CD1c-positive myeloid dendritic cell (primary cell): ENCODE results near the gene ATF4.

Experiments
- DNase-seq: peaks from one replicate; pipeline ENCODE4 v3.0.0-alpha.2; 2016; ENCODE audit errors: extremely low spot score

Gene ATF4

DNA sequence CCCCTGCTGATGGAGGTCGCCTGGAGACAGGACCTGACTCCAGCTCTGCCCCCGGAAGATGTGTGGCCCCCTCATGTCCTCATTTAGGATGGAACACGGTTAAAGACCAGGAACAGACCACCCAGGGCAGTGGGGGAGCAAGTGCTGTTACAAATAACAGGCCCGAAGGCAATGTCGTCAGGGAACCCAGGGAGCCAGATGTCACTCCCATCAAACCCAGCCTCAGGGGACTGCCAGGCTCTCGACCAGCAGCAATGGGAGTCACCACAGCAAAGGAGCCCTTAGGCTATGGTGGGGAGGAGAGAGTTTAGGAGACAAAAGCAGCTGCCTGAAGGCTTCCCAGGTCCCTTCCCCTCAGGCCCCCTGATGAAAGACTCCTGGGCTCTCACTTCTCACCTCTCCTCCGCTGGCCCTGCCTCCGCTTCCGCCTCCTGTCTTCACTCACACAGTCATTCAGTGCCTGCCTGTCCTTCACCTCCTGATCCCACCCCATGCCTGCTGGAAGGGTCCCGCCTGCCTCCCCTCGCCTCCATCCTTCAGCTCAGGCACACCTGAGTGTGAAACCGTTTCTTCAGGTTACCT is 7.8 kb downstream of the ATF4 start:
- DNase-seq, result no peak

DNA sequence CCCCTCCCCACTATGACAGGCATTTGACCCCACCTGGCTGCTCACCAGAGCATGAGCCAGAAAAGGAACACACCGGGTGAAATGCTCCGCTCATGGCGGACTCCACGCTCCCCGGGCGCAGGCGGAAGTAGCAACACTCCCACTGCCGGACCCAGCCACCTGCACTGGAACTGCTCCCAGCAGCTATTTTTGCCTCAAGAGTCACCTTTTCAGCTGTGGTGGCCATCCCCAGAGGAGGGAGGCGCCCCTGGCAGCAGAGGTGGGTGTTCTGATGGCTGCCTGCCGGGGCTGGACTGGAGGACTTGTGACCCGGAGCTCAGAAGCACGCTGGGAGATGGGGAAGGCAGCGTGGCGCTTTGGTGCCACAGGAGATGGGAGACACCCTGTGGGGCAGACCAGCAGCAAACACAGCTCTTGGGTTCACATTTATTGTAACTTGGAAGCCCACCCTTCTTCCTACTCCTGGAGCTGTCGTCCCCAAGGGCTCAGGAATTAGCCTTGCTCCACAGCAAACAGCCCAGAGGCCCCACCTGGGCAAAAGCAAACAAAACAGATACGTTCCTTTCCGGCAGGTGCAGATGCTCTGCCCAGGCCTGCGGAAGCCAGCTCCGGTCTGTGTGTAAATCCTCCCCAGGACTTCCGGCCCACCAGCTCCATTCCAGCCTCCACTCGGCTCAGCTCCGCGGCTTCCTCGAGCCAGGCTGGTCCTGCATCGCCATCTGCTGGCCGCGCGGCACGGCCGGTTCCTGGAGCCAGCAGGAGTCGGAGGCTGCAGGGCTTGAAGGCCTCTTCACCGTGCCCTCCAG is 8.5 kb downstream of the ATF4 start:
- DNase-seq, result peak; percentile 94

DNA sequence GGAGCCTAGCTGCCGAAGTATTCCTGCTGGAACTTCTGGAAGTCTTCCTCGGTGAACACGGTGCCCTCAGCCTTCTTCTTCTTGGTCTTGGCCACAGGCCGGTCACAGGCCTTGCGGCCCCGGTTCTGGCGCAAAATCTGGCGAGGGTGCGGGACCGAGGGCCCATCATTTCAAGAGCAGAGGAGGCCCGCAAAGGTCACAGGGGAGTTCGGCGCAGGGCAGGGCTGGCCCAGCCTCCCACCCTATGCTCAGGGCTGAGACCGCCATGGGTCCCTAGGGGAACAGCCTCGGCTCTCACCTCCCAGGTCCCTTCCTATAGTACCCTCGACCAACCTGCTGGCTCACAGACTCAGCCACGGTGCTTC is 9.1 kb downstream of the ATF4 start:
- DNase-seq, result no peak

DNA sequence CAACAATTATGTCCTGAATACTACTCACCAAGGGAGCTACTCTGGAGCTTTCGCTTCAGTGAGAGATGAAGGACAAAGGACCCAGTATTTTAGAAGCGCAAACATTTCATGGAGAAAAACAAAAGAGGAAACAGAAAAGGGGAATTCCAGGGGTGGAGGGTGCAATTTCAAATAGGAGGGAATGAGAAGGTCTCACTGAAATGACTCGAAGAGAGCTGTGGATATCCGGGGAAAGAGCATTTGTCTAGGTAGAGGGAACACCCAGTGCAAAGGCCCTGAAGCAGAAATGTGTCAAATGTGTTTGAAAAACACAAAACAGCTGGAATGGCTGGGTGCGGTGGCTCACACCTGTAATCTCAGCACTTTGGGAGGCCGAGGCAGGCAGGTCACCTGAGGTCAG is 9.8 kb downstream of the ATF4 start:
- peak; percentile 56 for DNase-seq

DNA sequence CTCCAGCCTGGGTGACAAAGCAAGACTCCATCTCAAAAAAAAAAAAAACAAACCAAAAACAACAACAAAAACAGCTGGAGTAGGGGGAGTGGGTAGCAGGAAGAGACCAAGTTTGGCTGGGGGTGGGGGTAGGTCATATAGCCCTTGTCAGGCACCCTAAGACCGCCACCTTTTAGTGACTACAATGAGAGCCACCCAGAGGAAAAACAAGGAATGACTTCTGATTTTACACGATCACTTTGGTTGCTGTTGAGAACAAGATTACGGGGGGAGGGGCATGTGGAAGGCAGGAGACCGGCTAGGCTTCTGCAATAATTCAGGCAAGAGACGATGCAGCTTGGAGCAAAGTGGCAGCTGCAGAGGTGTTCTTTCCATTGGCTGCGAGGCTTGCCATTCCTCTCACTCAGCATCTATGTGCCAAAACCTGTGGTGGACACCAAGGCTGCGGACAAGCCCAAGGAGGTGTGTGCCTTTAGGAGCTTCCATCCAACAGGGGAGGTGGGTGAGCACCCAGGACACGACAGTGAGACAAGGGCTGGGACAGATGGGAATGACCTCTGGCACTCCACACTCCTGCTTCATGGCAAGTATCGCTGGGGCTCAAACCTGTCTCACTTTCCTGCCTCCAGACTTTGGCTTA is 10.4 kb downstream of the ATF4 start:
- DNase-seq, result peak; percentile 54

DNA sequence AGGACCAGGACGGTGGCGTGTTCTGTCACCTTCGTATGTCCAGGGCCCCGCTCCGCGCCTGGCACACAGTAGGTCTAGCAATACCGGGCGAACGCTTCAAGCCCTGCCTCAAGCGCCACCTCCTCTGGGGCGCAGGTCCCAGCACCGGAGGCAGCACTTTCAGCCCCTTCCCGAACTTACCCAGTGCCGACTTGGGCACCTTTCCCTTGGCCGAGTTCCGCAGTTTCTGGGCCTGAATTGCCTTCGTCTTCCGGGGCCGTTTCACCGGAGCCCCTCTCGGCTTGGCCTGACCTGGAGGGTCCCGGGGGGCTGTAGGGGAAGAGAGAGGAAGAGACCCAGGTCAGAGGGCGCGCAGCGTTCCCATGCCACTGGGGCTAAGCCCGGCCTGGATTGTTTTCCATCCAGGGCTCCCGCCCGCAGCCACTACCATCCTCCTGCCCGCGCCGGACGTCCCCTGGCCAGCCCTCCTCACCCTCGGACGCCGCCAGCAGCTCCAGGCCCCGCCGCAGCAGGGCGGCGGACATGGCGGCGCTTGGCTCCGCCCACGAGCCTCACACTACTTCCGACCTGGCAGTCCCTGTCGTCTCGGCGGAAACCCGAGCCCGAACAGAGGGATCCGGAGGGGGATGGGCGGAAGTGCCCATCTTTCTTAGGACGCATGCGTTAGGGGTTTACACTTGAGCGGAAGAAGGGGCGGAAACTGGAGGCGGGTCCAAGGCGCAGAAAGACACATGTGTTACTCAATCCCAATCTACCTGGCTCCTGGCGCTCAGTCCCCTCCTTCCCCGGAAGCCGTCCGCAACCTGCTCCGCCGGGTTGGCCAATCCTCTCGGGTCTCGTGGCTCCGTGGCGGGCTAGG is 12.1 kb downstream of the ATF4 start, which contains the start of gene RPS19BP1:
RPS19BP1 (minus strand) TSS at position 534 of the 859 bp plus-strand sequence; CDS start at position 524, 10 bp downstream.
- peak; percentile 98 for DNase-seq

DNA sequence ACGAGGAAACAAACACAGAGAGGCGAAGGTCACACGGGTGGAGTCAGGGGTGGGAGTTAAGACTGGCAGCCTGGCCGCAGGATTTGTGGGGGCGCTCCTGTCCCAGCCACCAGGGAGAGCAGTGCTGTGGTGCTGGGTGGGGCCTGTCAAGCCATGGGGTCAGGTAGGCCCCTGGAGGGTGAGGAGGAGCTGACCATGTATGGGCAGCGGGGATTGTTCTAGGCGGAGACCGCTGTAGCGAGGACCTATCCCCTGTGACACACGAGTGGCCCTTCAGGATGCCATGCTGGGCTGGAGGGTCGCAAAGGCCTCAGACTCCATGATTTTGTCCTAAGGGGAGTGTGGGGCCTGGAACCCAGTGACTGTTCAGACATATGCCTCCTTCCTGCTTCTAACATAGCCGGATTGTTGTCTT is 13.7 kb downstream of the ATF4 start:
- DNase-seq, result no peak

DNA sequence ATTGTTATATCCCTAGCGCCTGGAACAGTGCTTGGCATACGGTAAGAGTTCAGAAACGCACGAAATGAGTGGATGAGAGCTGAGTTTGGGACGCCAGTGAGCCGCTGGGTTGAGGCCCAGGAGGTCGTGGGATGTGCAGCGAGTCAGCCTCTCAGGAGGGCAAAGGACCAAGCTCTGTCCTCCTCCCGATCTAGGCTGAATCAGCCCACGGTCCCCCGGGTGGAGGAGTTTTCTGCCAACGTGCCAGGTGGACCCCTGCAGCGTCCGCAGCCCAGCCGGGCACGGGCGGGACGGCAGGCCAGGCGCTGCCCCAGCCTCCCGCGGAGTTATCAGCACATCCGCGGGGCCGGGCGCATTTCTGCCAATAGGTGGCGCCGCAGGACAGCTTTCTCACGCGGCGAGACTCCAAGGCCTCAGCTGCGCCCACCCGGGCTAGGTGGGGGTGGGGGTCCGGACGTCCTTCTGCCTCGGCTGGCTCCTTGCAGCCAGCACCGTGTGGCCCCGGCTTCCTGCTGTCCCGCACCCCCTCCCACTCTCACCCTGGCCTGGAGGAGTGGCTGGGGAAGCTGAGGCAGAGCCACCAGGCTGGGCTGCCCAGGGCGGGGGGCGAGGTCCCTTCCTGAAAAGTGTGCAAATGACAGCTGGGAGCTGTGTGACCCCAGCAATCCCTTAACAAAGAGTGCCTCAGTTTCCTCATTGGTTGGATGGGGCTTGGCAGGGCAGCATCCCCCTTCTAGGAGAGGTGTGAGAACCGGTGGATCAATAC is 14.4 kb downstream of the ATF4 start:
- peak; percentile 76 for DNase-seq

DNA sequence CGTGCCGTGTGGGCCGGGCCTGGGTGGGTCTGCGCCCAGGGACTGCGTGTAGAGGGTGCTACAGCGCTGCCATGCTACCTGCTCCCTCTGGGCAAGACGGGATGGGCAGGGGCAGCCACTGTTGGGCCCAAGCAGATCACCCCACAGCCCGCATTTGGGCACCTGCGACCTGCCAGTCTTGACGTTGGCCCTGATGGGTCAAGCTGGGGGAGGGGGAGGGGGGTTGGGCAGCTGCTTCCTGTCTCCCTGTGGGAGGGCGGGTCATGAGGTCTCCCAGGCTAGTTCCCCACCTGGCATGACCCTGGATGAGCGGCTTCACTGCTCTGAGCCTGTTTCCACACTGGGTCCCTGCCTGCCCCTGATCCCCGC is 15.0 kb downstream of the ATF4 start:
- DNase-seq, result no peak

DNA sequence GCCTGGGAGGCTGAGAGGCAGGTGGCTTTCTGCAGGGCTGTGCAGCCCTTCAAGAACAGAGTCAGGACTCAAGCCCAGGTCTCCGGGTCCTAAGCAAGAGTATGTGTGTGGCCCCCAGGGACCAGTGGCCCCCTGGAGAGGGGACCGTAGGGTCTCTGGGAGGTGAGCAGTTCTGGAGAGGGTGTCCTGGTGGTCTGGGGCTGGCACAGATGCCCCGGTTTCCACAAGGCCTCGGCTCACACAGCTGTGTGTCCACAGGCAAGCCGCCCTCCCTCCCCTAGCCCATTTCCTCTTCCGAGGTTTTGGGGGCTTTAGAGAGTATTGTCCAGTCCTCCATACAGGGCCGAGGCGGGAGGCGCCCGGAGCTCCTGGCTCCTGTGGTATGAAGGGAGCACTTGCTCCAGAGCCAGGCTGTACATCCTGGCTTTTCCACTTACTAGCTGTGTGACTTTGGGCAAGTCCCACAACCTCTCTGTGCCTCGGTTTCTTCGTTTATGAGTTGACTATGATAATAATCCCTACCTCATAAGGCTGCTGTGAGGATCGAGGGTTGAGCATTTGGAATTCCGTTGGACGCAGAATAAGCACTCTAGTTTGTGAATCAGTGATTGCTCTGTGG is 15.6 kb downstream of the ATF4 start:
- no peak for DNase-seq

DNA sequence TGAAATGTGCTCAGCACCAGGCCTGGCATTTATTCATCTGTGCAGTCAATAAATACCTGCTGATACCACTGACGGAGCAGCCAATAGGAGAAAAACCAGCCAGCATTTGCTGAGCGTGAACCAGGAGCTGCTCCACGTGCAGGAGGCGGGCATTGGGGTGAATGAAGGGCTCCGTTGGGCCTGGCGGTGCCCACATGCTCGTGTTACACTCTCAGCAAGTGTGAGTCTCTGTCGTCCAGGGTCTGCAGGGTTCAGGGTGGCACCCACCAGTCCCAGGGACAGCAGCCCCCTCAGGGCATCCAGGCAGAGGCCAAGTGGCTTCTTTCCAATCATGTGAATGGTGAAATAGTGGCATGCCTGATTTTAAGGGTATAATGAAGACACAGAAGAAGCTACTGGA is 16.3 kb downstream of the ATF4 start:
- DNase-seq, result no peak

DNA sequence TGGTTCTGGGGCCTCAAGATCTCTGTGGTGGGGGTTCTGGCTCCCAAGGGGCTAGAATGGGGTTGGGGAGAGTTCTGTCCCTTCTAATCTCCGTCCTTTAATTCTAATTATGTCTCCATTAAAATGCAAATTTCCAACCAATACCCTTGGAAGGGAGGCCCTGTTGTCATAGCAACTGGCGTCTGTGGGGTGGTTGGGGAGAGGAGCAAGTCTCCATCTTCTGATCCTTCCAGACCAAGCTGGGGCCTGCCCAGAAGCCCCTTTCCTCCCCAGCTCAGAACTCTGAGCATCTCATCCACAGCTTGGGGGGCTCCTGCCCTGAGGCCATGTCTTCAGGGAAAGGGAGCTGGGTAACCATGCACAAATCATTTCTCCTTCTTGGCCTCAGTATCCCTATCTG is 17.6 kb downstream of the ATF4 start:
- no peak for DNase-seq

DNA sequence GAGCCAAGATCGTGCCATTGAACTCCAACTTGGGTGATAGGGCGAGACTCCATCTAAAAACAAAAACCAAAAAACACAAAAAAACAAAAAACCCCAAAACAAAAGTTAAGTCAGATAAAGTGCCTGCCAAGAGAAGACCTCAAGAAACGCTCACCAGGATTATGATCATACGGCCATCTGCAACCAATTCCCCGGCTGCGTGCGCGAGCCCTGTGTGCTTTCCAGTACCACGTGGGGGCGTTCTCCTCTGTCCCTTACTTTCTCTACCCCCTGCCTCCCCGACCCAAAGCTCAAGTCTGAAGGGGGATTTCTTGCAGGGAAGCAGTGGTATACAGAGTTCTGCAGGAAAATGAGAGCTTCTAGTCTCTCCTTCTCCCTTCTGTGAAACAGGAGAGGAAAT is 22.7 kb downstream of the ATF4 start:
- DNase-seq, result no peak

DNA sequence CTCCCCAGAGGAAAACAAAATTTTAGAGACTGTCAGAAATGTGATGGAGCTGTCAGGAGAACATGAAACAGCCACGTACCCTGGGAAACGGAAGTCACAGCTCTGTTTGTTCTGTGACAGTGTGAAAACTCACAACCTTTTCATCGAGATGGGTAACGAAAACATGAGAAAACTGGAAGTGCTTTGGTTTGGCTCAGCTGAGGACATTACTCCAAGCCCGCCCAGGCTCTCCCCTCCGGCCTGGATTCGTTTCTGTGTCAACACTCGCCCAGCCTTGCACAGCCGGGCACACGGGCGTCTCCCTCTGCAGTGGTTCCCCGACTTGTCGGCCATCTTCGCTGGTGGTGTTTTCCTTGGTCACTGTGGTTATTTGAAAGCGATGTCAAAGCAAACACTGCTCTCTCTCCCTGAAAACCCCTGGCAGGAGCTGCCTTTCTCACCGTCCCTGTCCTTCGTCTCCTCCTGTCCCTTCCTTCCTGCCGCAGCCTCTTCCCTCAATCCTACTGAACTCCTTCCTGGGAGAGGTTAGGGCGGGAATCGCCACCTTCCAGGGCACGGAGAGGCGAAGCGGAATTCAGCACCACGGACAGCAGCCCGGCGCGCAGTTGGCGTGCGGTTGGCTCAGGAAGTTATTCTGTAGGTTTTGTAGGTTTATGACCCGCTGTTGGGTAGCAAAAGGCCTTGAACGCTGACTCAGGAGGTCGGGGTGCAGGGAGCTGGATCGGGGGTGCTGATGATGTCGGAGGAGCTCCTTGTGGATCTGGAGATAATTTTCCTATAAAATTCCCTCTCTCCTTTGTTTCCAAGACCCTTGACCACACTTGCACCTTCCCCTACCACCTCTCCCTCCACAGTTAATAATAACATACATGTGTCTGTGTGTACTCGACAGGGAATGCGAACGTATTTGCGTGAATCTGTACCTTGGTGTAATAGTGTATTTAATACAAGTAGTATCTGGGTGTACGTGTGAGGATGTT is 25.3 kb downstream of the ATF4 start:
- DNase-seq, result peak; percentile 58

DNA sequence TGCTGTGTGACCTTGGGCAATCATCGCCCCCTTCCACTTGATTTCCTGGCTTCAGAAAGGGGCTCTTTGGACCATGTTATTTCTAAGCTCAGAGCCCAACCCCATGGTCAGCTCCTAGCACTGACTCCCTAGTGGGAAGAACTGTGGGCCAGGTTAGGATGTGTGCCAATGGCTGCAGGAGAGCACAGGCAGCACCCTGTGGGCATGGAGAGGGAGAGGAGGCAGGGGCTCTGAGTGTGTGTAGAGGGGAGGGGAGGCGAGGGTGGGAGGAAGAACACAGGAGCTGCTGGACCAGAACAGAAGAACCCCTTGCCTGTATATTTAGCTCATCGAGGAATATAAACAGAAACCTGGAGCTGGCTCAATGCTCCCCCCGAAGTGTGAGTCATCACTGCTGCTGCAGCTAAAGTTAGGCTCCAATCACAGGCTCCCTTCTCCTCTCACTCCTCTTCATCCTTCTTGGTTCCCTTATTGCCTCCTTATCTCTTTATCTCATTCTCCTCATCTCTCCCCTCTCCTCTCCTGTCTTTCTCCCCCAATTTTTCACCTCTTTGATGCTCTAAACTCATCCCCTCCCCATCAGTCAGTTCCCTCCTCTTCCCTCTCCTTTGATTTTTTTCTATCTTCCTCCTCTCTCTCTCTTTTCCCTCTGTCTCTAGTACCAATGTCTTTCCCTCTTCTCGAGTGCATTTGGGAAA is 26.7 kb downstream of the ATF4 start:
- no peak for DNase-seq

DNA sequence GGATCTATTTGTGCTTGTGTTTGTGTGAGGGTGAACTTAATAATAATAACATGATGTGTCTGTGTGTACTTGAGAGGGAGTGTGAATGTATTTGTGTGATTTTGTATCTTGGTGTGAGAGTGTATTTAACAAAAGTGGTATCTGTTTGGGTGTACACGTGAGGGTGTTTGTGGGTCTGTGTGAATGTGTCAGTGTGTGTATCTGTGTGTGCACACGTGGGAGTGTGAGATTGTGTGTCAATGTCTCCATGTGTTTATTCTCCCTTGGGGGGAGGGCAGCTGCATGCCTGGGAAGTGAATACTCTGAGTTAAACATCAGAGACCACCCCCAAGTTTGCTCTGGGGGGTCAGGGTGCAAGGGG is 27.2 kb downstream of the ATF4 start:
- DNase-seq, result no peak

DNA sequence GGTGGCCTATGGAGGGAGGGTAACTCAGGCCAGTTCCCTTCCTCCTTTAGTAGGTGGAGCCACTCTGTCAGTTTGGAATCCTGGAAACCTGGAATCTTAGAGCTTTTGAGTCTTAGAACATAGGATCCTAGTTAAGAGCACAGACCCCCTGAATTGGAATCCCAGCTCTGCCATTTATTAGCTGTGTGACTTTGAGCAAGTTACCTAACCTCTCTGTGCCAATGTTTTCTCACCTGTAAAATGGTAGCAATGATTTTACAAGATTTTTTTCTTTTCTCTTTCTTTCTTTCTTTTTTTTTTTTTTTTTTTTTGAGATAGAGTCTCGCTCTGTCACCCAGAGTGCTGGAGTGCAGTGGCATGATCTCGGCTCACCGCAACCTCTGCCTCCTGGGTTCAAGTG is 33.1 kb downstream of the ATF4 start:
- no peak for DNase-seq

DNA sequence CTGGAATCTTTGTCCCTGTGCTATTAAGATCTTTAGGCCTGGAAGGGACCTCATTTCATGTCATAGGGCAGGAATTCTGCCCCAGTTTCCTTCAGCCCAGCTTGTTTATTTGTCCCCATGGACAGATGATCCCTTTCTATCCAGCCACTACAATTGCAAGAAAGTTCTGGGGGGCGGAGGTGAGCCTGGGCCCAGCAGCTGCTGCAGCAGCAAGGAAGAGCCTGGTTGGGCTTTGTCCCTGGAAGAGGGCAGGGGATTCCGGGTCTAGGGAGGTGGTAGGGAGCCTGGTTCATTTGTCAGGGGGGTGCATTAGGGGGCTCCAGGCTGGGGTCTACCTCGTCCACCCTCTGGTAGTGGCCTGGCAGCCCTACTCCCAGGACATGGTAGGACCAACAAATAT is 33.8 kb downstream of the ATF4 start:
- DNase-seq, result no peak
